ENCODE results near the gene LRMDA.

Gene LRMDA

GRCh38 chr10:75401569-75402485, 29.6 kb upstream of the LRMDA start, which contains the start of gene ZNF503:
ZNF503 (minus strand) TSS chr10:75401764; CDS start chr10:75401419, 345 bp downstream.
- peak; percentile 96 for DNase-seq (ENCODE audit: low read depth)
- in situ Hi-C loops (cut with HindIII; ENCODE audit: low sequenced_read_pairs): loop anchor here (10.0 kb wide), 1 partner anchor 633 kb away; no protein-coding TSS in a partner anchor

DNA sequence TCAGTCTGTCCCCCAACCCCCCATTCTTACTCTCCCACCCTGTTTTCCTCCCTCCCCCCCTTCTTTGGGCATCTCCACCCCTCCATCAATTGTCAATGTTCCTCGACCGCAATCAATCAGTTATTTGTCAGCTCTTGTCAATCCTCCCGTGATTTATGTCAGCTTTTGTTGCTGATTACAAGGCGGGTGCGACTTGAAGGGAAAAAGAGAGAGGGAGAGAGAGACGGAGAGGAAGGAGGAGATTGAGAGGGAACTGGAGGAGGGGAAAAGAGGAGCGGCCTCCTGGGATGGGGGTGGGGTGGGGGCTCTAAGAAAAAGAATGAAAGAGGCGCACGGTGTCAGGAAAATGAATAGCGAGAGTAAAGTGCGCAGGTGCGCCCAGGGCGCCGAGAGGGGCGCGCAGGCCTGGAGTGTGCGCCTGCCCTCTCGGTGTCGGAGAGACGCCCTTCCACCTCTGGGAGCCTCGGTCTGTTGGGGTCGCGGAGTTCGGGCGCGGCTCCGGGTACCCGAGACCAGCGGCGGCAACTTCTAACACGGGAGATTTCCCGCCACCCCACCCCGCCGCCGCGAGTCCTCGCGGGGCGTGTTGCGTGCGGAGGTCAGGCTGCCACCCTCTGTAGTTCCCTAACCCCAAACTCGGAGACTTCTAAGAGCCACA, 28.8 kb upstream of the LRMDA start:
- TF ChIP-seq, protein P1, sequence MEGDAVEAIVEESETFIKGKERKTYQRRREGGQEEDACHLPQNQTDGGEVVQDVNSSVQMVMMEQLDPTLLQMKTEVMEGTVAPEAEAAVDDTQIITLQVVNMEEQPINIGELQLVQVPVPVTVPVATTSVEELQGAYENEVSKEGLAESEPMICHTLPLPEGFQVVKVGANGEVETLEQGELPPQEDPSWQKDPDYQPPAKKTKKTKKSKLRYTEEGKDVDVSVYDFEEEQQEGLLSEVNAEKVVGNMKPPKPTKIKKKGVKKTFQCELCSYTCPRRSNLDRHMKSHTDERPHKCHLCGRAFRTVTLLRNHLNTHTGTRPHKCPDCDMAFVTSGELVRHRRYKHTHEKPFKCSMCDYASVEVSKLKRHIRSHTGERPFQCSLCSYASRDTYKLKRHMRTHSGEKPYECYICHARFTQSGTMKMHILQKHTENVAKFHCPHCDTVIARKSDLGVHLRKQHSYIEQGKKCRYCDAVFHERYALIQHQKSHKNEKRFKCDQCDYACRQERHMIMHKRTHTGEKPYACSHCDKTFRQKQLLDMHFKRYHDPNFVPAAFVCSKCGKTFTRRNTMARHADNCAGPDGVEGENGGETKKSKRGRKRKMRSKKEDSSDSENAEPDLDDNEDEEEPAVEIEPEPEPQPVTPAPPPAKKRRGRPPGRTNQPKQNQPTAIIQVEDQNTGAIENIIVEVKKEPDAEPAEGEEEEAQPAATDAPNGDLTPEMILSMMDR (IDR thresholded peaks at IDR 0.05; ENCODE audit: low read depth, low read length, missing control alignments): no peak
- peak overlapping the region; percentile 100 for H3K4me3 ChIP-seq (ENCODE audit: low read depth, low read length)
- in situ Hi-C loops (cut with HindIII; ENCODE audit: low sequenced_read_pairs): loop anchor here (10.0 kb wide), 1 partner anchor 632 kb away; no protein-coding TSS in a partner anchor
- no peak for DNase-seq (ENCODE audit: low read depth)

More at GRCh38 chr10:75401569-75402485, 29.6 kb upstream of the LRMDA start, which contains the start of gene ZNF503:
- H3K4me3 ChIP-seq (ENCODE audit: low read depth, low read length): peak within 1 kb of the TSS; percentile 100
- TF ChIP-seq, protein P1 (IDR thresholded peaks at IDR 0.05; ENCODE audit: low read depth, low read length, missing control alignments): no peak

DNA sequence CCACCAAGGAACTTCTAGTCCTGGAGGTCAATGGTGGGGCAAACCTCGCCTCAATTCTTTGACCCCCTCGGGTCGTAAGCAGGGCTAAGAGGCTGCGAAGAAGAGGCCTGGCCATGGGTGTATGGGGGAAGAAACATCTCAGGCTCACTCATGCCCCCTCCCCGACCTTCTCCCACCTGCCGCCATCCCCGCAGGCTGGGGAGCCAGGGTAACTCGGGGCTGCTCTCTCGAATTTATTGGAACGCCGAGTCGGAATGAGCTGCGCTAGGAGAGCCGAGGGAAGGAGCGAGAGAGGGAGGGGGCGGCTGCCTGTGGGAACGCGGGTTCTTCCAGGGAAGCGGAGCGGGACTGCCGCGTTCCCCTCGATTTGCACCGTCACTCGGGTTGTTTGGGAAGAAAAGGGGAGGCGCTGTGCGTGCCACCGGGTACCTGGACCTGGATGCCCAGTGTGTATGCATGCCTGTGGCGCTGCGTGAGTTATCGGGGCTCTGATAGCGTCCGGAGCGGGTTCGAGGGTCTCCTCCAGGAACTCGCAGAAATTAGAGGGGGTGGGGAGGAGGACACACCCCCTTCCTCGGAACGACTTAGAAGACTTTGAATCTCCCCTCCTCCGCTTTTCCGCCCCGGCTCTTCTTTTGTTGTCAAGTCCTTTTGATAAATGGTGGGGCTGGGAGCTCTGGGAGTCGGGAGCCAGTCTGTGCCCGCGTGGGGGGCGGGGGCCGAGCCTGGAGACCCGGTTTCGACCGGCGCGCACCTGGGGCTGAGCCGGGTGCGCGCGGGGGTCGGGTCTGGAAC, 28.1 kb upstream of the LRMDA start:
- in situ Hi-C loops (cut with HindIII; ENCODE audit: low sequenced_read_pairs): loop anchor here (10.0 kb wide), 1 partner anchor 631 kb away; no protein-coding TSS in a partner anchor
- no peak for DNase-seq (ENCODE audit: low read depth)
- H3K4me3 ChIP-seq (ENCODE audit: low read depth, low read length): peak overlapping the region; percentile 100
- TF ChIP-seq, protein P1 (IDR thresholded peaks at IDR 0.05; ENCODE audit: low read depth, low read length, missing control alignments): no peak

DNA sequence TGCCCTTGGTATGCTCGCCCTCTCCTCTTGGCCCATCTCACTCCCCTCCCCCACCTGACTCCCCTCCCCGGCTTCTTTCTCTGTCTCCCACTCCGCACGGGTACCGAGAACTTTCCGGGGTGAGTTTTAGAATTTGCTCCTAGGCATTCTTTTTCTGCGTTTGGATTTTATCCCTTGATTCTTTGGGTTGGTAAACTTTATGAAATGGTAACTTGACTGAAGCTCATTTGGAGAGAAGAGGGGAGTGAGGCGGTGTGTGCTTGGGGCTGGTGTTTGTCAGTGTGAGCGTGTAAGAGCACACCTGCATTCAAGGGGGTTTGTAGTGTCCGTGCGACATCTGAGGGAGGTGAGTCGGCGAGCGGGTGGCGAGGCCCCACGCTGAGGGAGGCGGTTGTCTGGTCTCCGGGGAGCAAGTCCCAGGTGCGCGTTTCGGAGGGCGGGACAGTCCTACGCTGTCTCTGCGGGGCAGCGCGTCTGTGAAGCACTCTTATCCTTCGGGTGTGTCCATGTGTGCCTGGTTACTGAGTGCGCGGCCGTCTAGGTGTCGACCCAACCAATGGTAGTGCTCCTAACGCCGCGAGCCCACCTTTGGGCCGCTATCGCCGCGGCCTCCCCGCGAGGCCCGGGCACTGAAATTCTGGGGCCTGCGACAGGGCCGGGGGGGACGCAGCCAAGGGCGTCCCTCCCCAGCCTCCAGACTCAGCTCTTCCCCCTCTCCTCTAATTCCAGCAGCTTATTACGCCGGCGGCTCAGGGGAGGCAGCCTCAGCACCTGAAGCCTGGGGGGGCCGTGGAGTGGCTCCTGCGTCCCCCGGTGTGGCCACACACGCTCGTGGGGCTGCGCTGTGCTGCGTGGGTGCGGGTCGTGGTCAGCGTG, 27.2 kb upstream of the LRMDA start:
- in situ Hi-C loops (cut with HindIII; ENCODE audit: low sequenced_read_pairs): loop anchor here (10.0 kb wide), 1 partner anchor 631 kb away; no protein-coding TSS in a partner anchor
- peak overlapping the region; percentile 100 for H3K4me3 ChIP-seq (ENCODE audit: low read depth, low read length)
- DNase-seq (ENCODE audit: low read depth): no peak
- TF ChIP-seq, protein P1 (IDR thresholded peaks at IDR 0.05; ENCODE audit: low read depth, low read length, missing control alignments): no peak

DNA sequence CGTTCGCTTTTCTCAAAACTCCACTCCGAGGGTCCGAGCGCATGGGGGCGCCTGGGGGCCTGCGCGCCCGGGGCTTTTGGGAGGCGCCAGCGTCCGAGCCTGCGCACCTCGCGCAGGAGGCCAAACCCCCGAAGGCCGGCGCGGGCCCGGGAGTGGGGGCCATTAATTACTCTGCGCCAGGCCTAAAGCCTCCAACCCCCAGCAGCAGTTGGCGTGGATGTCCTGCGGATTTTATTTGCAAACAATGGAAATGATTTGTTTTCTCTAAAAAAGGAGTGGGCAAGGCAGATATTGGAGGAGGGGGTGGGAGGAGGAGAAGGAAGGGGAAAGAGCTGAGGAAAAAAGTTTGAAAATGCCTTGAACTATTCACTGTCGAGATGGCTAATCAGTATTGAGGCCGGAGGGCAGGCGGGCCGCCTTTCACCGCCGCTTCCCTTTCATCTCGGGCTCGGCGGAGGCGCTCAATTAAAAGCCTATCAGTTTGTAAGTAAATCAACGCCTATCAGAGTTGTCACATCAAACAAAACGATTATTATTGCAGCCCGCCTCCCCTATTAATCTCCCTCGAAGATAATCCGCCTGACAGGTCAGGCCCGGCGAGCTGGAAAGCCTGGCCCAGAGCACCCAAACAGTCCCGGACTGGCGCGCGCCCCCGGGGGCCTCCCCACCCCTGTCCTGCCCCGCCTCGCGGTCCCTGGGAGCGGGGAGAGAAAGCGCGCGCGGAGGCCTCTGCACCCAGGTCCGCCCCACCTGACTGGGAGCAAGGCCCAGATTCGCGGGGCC, 26.4 kb upstream of the LRMDA start:
- peak overlapping the region; percentile 100 for H3K4me3 ChIP-seq (ENCODE audit: low read depth, low read length)
- DNase-seq (ENCODE audit: low read depth): no peak
- in situ Hi-C loops (cut with HindIII; ENCODE audit: low sequenced_read_pairs): loop anchor here (10.0 kb wide), 1 partner anchor 630 kb away; no protein-coding TSS in a partner anchor
- TF ChIP-seq, protein P1 (IDR thresholded peaks at IDR 0.05; ENCODE audit: low read depth, low read length, missing control alignments): peak; percentile 13

Data from astrocyte of the cerebellum (primary cell).